Lung (tissue), 12 donors: ENCODE measurements around the gene TNNT2. TPM values are rescaled to one million over a fixed set of nuclear protein-coding genes. Genes with fewer than 3 reads are reported as not detected.

Source experiments
- ATAC-seq: fragments of 200-7000 bp; cut with Tn5 transposase; one replicate; pipeline ENCODE4 v1.9.1; 2020; ENCODE audit warnings: moderate number of reproducible peaks; ENCODE audit not compliant: insufficient read depth, low FRiP score
- DNase-seq, 3 donors: peaks; one replicate each; pipeline ENCODE4 v3.0.0-alpha.2; 2013 to 2017
- H3K27ac ChIP-seq, 2 donors: one replicate each; pipeline ENCODE4 v1.5.1; 2013; ENCODE audit warnings: mild to moderate bottlenecking in 2 of 2, moderate library complexity in 2 of 2, control low read depth in 1 of 2, inconsistent platforms in 1 of 2, low read depth in 1 of 2, low read length in 1 of 2
- H3K27me3 ChIP-seq, 3 donors: one replicate each; pipeline ENCODE4 v1.5.1; 2013; ENCODE audit warnings: low read length in 2 of 3; ENCODE audit not compliant: control insufficient read depth in 3 of 3, insufficient read depth in 3 of 3
- H3K36me3 ChIP-seq, 4 donors: one replicate each; pipeline ENCODE4 v1.5.1; 2013; ENCODE audit warnings: low read length in 4 of 4, mild to moderate bottlenecking in 1 of 4, moderate library complexity in 1 of 4; ENCODE audit not compliant: control insufficient read depth in 4 of 4, insufficient read depth in 4 of 4
- H3K4me1 ChIP-seq, 5 donors: one replicate each; pipeline ENCODE4 v1.5.1; 2013; ENCODE audit warnings: low read length in 5 of 5, mild to moderate bottlenecking in 2 of 5, moderate library complexity in 1 of 5; ENCODE audit not compliant: control insufficient read depth in 5 of 5, insufficient read depth in 5 of 5
- H3K4me3 ChIP-seq: one replicate; pipeline ENCODE4 v1.5.1; 2013; ENCODE audit warnings: mild to moderate bottlenecking, control low read depth, moderate library complexity
- H3K9ac ChIP-seq, 2 donors: one replicate each; pipeline ENCODE4 v1.5.1; 2013; ENCODE audit warnings: low read length in 2 of 2, control low read depth in 1 of 2; ENCODE audit not compliant: insufficient read depth in 1 of 2
- H3K9me3 ChIP-seq, 4 donors: one replicate each; pipeline ENCODE4 v1.5.1; 2013; ENCODE audit warnings: low read length in 3 of 4, mild to moderate bottlenecking in 1 of 4, moderate library complexity in 1 of 4; ENCODE audit not compliant: control insufficient read depth in 4 of 4, insufficient read depth in 3 of 4
- WGBS, 2 donors: extraction: QIAGEN DNeasy Blood & Tissue Kit; methylation state at CpG; one replicate each; pipeline ENCODE4 v1.1.7; 2013; 5-methylcytosine and 5-hydroxymethylcytosine counted together
- polyA plus RNA-seq, 2 donors: library from polyadenylated mRNA; stranded (reverse); fragments of 200-250 nt; gene quantifications; one replicate each; pipeline ENCODE4 v1.2.1, GENCODE V29; 2013
- total RNA-seq, 2 donors: library from RNA; depleted of rRNA in 1 of 2; stranded (reverse); fragments of >200 nt in 1 of 2; gene quantifications; one replicate each; pipeline ENCODE4 v1.2.1, GENCODE V29; 2014 to 2021
- TF ChIP-seq, protein P1 (sequence below): IDR thresholded peaks from 2 replicates; pipeline ENCODE4 v1.5.1; 2012; ENCODE audit warnings: mild to moderate bottlenecking; ENCODE audit errors: control extremely low read depth, extremely low read depth
- donor health status: control.
- donor health status: control.
- donor health status: Bipolar disorder and iron deficiency.
- donor health status: healthy.
- donor health status: DM: yes; HTN: yes; CAD: no.

TNNT2 gene
- total and polyA plus RNA-seq, 4 donors = 2.0 to 10.4 (median 5.4) TPM

DNA sequence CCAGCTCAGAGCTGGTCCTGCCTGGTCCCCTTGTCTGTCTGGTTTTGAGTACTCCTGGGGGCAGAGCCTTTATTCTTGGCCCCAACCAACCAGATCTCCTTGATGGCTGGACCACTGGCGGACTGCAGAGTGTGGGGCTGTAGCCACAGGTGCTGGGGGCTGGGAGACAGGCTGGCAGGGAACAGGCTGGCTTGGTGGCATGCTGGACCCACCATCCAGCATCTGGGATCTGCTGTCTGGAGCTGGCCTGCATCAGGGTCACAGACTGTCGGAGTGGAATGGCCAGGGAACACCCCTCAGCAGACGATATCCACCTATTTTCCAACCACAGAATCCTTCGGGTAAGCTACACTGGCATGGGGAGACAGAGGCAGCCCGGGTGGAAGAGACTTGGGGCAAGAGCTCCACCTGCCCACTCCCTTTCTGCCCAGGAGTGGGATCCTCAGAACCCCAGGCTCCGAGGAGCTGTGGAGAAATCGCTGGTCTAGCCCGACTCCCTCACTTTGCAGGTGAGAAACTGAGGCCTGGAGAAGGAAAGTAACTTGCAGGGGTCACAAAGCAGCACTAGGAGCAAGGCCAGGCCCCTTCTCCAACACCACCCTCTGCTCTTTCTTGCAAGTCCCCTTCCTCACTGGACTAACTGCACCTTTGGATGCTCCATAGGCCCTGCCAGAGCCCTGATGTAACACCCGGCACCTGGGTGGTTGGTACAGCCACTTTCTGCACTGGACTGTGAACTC lies 40.6 kb downstream of the TNNT2 start:
- ATAC-seq (no peak), DNase-seq (no peak)
- Histone ChIP-seq H3K9ac (no peak overlapping the region), H3K27ac (no peak overlapping the region), H3K9me3 (no peaks in the 10 kb centered on the region), H3K4me1 (no peaks in the 10 kb centered on the region), H3K36me3 (no peaks in the 10 kb centered on the region), H3K27me3 (no peaks in the 10 kb centered on the region), H3K4me3 (no peak overlapping the region)
- TF ChIP-seq, protein P1, sequence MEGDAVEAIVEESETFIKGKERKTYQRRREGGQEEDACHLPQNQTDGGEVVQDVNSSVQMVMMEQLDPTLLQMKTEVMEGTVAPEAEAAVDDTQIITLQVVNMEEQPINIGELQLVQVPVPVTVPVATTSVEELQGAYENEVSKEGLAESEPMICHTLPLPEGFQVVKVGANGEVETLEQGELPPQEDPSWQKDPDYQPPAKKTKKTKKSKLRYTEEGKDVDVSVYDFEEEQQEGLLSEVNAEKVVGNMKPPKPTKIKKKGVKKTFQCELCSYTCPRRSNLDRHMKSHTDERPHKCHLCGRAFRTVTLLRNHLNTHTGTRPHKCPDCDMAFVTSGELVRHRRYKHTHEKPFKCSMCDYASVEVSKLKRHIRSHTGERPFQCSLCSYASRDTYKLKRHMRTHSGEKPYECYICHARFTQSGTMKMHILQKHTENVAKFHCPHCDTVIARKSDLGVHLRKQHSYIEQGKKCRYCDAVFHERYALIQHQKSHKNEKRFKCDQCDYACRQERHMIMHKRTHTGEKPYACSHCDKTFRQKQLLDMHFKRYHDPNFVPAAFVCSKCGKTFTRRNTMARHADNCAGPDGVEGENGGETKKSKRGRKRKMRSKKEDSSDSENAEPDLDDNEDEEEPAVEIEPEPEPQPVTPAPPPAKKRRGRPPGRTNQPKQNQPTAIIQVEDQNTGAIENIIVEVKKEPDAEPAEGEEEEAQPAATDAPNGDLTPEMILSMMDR = no peak
- 95% methylated on average over 8 to 9 of the region's 9 CpGs for WGBS, 2 donors

DNA sequence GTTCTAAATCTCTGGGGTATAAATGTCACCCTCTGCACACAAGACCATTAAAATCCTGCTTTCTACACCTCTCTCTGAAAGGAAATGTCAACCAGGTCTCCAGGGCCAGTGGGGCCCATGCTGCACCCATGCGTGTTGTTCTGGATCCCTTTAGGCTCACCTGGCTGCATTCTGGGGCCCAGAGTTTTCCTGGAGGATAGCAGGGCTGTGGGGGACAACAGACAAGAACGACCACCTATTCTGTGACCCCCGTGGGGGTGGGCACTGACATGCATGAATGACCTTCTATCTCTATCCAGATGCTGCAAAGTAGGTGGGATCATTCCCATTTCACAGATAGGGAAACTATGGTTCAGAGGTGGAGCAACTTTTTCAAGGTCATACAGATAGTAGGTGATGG lies 41.6 kb downstream of the TNNT2 start:
- Histone ChIP-seq H3K4me1 (peaks cover 0 to 5% (median 0%) of the 10 kb centered on the region in 5 donors), H3K9me3 (no peaks in the 10 kb centered on the region), H3K36me3 (no peaks in the 10 kb centered on the region), H3K27me3 (no peaks in the 10 kb centered on the region), H3K4me3 (no peak overlapping the region), H3K27ac (no peak overlapping the region), H3K9ac (no peak overlapping the region)
- TF ChIP-seq, protein P1 = no peak
- WGBS, 2 donors = 84 to 88% methylated on average over 3 of the region's 3 CpGs
- ATAC-seq (no peak), DNase-seq (no peak)

DNA sequence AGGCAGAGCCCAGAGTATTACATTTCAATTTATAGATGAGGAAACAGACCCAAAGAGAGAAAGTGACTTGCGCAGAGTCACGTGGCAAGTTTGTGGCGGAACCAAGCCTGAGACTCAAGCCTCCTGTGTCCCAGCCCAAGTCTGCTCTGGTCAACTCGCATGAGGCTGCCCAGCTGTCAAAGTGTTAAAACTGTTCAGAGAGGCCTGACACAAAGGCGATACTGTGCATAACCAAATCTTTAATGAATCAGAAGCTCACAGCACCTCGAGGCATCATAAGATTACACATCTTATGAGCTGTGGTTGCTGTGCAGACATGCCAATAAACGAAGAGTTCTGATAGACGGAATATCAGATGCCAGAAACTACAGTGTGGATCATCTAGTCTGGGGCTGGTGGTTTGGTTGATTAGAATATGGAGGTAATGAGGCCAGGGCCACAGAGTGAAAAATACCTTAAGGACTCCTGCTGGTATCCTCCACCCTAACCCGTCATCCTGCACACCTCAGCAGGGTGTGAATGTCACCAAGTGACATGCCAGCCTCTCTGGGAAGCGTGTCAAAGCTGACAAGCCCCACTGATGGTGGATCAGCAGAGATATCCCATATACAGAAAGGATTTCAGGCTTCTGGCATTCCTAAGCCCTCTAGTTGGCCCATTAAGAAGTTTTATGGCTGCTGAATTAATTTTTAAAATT lies 42.2 kb downstream of the TNNT2 start:
- TF ChIP-seq, protein P1 = no peak
- H3K36me3 ChIP-seq = no peaks in the 10 kb centered on the region
- H3K27ac ChIP-seq = no peak overlapping the region
- ATAC-seq (no peak), DNase-seq (no peak)
- H3K4me3 ChIP-seq = no peak overlapping the region
- no peak overlapping the region for H3K9ac ChIP-seq
- WGBS, 2 donors = 90 to 92% methylated on average over 10 of the region's 10 CpGs
- H3K4me1 ChIP-seq = peaks cover 0 to 10% (median 1%) of the 10 kb centered on the region in 5 donors
- no peaks in the 10 kb centered on the region for H3K9me3 ChIP-seq
- H3K27me3 ChIP-seq = no peaks in the 10 kb centered on the region
